ENCODE results near the gene NOX4.

GRCh38 chr11:89275966-89276365 is 215.2 kb downstream of the NOX4 start:
- TF ChIP-seq POLR2A (IDR thresholded peaks at IDR 0.05) (no peak), CTCF (IDR thresholded peaks at IDR 0.05) (no peak)
